ENCODE data around the gene RGS2.

The RGS2 gene, protein sequence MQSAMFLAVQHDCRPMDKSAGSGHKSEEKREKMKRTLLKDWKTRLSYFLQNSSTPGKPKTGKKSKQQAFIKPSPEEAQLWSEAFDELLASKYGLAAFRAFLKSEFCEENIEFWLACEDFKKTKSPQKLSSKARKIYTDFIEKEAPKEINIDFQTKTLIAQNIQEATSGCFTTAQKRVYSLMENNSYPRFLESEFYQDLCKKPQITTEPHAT

DNA sequence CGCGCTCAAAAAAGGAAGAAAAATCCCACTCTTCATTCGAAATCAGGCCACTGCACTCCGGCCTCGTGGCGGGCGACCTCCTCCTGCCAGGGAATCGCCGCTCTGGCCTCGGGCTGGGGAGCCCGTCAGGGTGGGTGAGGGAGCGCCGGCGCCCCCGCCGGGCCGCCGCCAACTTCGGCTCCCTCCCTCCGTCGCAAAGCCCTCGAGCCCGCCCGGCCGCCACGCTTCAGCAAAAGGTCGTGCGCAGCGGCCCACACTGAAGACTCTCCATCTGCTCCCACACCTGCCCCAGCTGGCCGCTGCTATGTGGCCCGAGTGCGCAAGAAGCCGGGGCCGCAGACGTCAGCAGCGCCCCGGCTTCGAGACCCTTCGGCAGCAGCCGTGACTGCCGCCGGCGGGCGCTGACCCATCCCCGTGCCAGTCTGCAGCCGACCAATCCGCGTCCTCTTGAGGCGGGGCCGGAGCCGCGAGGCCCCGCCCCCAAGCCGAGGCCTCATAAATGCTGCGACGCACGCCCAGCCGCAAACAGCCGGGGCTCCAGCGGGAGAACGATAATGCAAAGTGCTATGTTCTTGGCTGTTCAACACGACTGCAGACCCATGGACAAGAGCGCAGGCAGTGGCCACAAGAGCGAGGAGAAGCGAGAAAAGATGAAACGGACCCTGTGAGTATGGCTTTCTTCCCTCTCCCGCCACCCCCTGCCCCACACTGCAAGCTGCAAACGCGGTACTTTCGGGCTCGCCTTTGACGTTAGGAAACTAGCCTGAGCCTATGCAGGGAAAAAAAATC lies at the start of gene RGS2:
RGS2 (plus strand) TSS at position 522 of the 789 bp plus-strand sequence; CDS start at position 555, 33 bp downstream.
- peak; percentile 88 for DNase-seq

DNA sequence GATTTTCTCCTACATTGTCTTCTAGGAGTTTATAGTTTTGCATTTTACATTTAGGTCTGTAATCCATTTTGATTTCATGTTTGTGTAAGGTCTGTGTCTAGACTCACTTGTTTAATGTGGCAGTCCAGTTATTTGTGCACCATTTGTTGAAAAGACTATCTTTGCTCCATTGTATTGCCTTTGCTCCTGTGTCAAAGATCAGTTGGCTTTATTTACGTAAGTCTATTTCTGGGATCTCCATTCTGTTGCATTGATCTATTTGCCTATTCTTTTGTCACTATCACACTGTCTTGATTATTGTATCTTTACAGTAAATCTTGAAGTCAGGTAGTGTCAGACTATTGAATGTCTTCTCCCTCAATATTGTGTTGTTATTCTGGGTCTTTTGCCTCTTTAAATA lies 49.7 kb upstream of the RGS2 start:
- DNase-seq: no peak

DNA sequence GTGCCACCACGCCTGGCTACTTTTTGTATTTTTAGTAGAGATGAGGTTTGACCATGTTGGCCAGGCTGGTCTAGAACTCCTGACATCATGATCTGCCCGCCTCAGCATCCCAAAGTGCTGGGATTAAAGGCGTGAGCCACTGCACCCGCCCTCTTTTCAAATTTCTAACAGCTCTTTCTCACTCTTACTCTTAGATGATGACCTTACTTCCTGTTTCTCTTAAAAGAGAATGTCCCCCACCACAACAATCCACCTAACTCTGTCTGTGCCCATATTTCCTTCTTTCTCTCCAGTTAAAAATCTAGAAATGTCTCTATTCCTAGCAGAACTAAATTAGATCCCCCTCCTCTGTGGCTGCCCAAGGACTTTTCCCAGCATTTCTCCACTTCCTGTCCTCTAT lies 46.6 kb upstream of the RGS2 start:
- no peak for DNase-seq

DNA sequence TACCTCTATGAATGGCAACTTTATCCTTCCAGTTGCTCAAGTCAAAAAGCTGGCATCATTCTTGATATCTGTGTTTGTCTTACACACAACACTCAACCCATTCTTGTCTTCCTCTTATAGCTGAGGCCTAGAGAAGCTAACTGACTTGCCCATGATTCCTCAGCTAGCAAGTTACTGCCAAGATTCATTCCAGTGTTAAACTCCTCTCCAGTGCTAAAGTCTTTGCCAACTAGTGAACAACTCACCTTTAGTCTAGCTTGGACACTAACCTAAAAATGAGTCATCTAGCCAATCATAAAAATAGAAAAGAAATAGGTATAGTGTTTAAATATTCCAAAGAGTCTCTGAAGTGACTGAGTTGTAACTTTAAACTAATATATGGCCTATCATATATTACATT lies 45.6 kb upstream of the RGS2 start:
- no peak for DNase-seq

DNA sequence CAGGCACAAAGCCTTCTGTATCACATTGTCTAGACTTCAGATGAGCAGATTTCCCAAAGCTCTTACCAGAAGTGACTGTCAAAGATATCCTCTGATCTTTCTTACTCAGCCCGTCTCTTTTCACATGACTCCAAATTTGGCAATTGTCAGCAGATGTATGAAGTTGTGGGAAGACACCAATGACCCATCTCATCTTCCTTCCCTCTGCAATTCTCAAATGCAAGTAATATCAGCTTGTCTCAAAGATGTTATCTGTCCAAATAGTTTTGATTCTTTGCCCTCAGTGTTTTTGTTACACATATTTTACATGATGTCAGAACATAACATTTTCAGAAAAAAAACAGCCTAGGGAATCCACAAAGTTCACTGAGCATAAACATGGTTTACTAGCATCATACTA lies 45.1 kb upstream of the RGS2 start:
- no peak for DNase-seq

DNA sequence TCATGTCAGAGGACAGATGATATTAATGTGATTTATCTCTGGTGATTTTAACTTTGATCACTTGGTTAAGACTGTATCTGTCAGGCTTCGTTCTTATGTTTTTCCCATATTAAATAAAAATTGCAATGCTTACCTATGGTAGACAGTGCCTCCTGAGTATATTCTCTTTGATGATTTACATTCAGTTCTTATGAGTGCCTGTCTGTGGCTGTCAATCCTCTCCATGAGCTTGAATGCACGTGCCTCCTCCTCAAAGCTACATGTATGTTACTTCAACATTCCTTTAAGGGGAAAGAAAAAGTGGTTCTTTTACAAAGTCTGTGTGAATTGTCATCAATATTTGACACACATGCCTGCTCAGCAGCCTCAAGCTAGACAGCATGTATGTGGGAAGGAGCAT lies 44.2 kb upstream of the RGS2 start:
- no peak for DNase-seq

DNA sequence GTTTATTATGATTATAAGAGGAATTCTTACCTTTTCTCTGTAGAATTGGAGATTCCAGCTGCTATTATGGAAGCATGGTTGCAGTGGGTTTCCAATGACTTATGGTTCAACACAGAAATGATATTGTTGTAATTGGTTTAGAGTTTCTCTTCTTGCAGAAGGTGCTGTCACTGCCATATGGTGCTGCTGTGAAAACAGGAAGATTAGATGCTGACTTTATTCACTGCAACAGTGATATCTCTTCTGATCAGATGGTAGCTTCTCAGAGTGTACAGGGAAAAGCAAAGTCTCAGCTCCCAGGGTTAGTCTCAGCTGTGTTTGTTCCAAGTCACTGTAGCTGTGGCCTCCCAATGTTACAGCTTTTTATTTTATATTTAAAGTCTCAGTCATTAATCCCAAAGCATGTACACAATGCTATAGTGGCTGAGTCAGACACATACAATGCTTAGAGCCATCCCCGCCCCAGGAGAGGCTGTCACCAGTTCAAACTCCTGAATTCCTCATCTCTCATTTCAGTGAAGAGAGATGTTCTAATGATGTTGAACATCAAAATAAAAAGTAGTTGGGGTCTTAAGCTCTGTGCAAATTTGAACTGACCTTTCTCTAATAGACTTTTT lies 42.7 kb upstream of the RGS2 start:
- DNase-seq: no peak

DNA sequence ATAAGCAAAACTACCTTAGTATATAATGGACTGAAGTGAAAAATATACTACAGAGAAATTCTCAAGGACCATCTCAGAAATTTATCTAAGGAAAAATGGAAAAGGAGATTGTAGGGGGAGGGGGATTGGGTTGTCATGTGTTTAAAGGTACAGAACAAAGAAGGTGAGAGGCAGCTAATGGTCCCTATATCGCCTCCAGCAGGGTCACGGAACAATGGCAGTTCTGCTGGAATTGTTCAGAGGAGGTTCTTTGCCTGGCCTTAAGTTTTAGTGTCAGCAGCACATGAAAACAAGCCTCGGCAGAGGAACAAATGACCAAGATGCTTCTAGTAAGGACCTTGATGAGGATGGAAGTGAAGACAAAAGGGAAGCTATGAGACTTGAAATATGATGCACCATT lies 42.0 kb upstream of the RGS2 start:
- no peak for DNase-seq

DNA sequence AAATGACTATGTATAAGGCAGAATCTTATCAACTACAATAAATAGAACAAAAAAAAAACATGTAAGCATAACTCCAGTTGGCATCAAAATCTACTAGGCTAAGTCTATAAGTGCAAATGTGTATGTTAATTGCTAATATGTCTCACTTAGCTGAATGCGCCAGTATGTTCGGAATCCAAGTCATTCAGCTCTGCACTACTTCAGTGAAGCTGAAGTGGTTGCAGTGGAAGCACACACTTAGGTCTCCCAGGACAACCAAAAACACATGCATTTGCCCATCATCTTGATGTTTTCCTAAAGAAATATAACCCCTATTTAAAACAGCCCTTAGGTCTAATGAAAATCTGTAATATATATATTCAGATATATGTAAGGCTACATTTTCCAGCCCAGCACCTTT lies 41.0 kb upstream of the RGS2 start:
- DNase-seq: no peak

DNA sequence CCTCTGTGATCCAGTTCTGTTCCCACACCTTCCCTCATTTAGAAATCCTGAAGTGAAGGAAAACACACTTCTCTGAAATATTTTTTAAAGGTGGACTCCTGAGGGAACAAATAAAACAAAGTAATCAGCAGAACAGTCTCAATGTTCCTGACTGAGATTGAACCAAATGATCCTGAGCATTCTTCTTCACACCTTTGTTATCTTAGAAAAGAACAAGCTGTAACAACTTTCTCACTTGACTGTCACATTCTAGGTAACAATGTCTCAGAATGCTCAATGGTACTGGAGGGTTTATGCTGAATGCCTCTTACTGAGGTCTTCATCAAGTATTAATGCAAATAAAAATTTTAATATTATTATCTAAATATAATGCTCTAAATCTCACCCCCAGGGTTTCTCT lies 40.4 kb upstream of the RGS2 start:
- no peak for DNase-seq

DNA sequence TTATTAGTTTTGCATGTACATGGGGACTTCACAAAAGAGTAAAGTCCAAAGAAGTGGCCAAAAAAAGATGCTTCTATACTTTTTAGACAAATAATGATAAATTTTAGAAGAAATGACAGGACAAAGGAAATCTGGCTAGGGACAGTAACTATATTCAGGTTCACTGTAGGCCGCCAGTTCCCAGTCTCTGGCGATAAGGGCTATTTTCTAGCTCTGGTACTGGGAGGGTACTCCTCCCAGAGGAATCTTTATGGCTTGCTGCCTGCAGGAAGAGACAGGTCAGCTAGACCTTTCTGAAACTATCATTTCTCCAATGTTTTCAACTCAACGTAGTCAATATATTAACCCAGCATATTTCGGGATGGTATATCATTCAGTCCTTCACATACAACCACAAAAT lies 37.5 kb upstream of the RGS2 start:
- DNase-seq: no peak

DNA sequence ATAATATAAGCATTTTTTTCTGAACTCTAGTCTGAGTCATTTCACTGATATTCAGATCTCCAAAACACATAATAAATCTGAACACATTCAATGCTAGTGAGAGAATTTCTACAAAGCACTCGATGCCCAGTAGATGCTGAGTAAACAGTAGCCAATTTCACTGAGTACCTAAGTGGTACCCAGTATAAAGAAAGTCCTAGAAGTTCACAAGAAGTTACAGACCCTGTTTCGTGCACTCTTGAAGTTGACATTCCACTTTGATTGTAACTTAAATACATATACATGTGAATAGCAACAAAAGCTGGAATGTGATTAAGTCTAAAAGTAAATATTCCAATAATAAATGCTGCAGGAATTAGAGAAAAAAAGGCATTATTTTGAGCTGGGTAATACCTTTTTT lies 33.2 kb upstream of the RGS2 start:
- no peak for DNase-seq

DNA sequence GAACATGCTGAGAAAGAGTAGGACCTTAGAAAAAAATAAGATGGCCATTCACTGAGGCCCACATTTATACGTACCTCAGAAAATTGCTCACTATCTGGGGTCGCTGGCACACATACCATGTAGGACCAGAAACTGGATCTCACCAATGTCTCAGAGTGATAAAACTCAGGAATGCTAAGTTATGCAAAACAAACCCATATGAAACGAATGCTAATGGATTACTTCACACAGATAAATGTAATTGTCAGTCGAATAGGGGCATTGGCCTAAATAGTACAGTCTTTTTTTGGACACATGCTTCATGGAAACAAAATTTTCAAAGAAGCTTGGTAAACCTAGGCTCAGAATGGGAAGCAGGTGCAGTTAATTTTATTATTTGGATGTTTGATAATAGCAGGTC lies 32.6 kb upstream of the RGS2 start:
- no peak for DNase-seq

DNA sequence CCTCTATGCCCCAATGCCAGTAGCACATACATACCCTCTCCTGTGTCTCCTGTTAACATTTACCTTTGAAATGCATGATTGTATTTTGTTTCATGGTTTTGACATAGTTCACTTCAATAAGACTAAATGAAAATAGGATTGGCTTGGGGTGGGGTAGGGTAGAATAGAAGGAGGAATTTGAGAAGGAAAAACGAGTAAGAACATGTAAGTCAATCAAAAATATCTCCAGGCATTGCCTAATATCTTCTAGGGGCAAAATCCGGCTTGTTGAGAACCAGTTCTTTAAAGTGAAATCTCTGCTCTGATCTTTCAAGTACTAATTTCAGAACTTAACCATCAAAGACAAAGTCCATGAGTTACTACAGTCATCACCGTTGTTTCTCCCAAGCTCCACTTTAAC lies 31.8 kb upstream of the RGS2 start:
- DNase-seq: no peak

DNA sequence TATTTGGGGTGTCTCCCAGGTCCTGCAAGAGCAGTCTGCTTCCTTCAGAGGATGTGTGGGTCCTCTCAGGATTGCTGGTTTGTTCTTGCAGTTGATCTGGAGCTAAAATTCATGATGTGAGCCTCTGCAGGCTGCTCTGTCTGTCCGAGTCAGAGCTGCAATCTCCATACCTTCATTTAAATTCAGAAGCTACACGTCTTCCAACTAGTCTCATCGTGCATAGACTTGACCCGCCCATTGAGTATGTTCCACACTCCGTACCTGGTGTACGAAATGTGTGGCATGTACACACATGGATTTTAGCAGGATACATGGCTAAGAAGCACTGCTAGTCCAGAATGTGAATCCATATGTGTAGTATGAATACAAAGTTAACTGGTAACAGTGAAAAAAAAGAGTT lies 25.0 kb upstream of the RGS2 start:
- DNase-seq: no peak

DNA sequence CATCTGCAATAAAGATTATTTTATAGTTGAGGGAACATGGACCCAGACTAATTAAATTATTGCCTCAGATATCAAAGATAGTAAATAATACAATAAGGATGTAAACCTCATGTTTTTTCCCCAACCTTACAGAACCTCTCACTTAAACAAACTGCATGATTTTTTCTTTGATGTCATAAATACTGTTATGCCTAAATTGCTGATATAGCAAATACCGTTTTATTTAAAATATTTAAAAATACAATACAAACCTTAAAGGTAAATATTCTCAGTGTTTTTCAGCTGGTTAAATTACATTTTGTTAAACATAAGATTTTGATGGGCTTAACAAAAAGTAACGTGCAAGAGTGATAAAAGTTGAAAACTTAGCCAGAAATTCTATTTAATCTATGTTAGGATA lies 24.4 kb upstream of the RGS2 start:
- DNase-seq: no peak

DNA sequence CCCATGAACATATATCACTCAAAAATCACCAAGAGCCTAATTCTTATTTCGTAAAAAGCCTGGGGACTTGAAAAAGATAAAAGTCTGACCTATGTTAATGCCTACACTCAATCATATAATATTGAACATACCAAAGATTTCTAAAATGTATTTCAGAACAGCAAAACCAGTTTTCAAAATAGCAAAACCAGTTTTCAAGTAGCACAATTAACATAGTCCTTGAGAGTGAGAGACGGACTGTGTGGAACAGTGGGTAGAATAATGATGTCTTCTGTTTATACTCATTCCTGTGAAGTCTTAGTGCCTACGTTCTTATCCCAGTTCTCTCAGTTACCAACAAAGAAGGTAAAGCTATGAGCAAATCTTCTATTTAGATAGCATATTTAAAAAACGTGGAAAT lies 22.3 kb upstream of the RGS2 start:
- no peak for DNase-seq

DNA sequence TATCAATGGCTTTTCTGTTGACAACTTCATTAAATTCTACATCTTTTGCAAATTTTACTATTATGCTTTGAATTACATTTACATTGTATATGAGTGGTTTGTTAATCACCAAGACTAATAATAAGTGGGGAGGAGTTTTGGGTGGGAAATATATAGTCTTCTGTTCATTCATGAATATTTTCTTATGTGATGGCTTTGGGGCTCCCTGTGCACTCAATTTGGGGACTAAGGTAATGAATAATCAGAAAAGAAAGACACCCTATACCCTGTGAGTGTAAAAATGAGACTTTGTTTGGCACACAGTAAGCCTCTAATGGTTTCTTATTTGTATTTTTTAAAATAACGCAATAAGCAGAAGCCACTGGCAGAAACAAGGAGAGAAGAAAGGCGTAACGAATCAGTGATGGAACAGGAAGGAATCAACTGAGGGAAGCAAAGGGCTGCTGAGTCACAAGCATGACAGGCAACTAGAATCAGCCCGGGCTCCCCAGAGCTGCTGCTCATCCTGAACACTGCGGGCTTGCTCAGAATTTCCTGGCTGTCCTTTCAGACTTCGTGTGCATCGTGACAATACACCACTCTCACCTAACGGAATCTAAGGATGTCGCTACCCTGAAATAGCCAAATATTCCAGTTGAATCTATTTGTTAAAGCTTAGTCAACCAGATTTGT lies 20.8 kb upstream of the RGS2 start:
- DNase-seq: no peak

DNA sequence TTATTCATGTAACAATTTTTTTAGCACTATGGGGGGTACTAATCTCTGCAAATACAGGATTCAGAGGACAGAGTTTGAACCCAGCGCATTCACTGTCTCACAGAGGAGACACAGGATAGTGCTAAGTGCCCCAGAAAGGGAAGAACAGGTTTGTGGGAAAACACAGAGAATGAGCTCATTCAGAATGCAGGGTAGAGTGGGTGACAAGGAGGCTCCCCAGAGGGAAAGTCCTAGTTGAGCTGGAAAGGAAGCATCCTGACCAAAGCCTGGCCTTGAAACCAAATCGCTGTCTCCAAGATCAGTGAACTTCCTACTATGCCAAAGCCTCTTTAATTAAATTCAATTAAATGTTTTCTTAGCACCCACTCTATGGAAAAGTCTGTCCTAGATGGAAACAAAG lies 19.0 kb upstream of the RGS2 start:
- DNase-seq: no peak

DNA sequence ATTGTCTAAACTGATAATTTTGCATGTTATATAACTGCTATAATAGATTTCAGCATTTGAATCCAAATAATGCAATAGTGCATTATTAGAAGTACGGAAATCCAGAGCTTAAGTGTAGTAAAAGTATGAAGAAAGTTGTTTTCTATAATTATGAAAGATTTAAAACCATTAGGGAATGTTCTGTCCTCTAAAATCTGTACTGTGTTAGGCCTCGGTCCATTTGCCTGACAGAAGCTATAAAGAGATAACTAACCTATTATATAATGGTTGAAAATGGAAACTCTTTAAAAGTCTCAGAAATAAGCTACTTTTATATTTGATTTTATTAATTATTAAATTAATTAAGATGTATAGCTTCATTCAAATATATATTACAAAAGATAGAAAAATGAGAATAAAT lies 16.2 kb upstream of the RGS2 start:
- no peak for DNase-seq

DNA sequence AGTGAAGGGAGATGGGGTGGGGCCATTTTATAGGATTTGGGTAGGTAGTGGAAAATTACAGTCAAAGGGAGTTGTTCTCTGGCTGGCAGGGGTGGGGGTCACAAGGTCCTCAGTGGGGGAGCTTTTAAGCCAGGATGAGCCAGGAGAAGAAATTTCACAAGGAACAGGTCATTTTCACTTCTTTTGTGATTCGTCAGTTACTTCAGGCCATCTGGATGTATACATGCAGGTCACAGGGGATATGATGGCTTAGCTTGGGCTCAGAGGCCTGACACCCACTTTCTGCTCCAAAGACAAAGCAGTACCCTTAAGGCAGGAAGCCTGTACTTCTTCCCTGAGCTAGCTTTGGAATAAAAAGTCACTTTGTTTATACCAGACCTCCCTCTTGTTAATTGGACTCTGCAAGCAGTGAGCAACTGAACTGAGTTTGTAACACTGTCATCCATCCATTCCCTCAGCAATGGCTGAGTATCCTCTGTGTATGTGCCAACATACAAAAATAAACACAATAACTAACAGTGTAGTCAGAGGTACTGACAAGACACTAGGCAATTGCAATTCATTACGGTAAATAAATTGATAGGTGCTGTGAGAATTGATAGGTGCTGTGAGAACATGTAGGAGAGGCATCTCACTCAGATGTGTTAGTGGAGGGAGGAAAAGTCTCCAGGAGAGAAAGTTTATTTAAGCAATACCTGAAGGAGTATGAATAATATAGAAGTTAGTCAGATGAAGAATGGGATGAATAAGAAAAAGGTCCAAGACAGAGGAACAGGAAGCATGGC lies 14.7 kb upstream of the RGS2 start:
- DNase-seq: no peak

DNA sequence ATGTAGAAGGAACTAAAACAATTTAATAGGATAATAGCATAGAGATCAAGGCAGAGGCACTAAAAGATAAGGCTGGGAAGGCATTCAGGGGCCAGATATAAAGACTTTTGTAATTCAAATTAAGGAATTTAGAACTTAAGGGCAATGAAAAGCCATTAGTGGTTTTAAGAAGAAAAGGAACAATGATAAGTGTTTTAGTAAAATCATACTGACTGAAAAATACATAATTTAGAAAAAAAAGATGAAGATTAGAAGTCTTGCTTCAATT lies 14.1 kb upstream of the RGS2 start:
- DNase-seq: no peak

DNA sequence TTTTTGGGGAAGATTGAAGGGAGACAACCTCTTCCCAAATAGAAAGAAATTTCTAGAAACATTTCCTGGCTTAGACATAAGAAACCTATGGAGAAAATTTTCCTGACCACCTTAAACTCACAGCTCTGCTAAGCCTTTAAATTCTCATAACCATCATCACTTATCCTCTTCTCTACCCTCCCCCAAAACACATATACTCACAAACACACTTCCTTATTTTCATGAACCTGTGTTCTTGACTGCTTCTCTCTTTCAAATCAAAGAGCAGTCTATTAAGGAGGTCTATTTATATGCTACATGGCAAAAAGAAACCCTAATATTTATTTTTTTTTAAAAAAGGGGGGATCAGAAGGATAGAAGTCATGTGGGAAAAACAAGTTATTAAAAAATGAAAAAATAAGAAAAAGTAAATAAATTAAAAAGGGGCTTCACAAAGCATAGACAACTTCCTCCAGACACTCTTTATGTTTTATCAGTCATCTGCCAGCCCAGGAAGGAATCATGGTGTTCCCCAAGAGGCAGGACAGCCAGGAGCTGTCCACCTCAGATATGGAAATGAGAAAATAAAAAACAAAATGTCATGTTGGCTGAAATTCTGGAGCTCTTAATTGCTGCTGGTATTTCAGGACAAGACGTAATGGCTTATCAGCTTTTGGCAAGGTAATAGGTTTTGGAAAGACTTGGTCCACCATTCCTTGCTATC lies 12.8 kb upstream of the RGS2 start:
- DNase-seq: no peak

All from CD4-positive, alpha-beta T cell treated with Interleukin-4 for 4 hours (primary cell).